ENCODE measurements around the gene NRL.

DNA sequence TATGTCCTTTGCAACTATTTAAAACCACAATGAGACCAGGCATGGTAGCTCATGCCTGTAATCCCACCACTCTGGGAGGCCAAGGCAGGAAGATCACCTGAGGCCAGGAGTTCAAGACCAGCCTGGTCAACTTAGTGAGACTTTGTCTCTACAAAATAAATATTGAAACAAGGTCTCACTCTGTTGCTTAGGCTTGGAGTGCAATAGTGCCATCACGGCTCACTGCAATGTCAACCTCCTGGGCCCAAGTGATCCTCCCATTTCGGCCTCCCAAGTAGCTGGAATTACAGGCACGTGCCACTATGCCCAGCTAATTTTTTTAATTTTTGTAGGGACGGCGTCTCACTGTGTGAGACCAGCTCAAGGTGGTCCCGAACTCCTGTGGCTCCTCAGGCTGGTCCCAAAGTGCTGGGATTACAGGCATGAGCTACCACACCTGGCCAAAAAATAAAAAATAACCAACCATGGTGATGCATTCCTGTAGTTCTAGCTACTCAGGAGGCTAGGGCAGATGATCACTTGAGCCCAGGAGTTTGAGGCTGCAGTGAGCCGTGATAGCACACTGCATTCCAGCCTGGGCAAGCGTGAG, 14.8 kb upstream of the NRL start:
- TF ChIP-seq, protein P1, sequence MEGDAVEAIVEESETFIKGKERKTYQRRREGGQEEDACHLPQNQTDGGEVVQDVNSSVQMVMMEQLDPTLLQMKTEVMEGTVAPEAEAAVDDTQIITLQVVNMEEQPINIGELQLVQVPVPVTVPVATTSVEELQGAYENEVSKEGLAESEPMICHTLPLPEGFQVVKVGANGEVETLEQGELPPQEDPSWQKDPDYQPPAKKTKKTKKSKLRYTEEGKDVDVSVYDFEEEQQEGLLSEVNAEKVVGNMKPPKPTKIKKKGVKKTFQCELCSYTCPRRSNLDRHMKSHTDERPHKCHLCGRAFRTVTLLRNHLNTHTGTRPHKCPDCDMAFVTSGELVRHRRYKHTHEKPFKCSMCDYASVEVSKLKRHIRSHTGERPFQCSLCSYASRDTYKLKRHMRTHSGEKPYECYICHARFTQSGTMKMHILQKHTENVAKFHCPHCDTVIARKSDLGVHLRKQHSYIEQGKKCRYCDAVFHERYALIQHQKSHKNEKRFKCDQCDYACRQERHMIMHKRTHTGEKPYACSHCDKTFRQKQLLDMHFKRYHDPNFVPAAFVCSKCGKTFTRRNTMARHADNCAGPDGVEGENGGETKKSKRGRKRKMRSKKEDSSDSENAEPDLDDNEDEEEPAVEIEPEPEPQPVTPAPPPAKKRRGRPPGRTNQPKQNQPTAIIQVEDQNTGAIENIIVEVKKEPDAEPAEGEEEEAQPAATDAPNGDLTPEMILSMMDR (IDR thresholded peaks at IDR 0.05): no peak
- no peak for TF ChIP-seq POLR2A (IDR thresholded peaks at IDR 0.05; ENCODE audit: low read depth)

Data from esophagus muscularis mucosa (tissue), 3 donors.